AG04449 (cell line): ENCODE results near the gene CEP78.
"Not testable (repeated sequence)": the region's sequence is repeated elsewhere in the genome, so short reads cannot be mapped to it uniquely, and the experiment has no call there.

Source experiments
- CTCF ChIA-PET: fragments of 350-600 bp; formaldehyde crosslinking; extraction: SDS; loops from one replicate; lab custom pipeline; 2021; ENCODE audit warnings: antibody characterized with exemption; lab: Yijun Ruan, JAX
- POLR2A ChIA-PET: fragments of 400-600, 350-600 bp; formaldehyde crosslinking; extraction: SDS; loops from one replicate; lab custom pipeline; 2020; ENCODE audit warnings: antibody characterized with exemption, inconsistent platforms; lab: Yijun Ruan, JAX
- DNase-seq: peaks from one replicate; pipeline ENCODE4 v3.0.0-alpha.2; 2010; ENCODE audit warnings: low read depth, low spot score
- H3K4me3 ChIP-seq: 2 replicates; pipeline ENCODE4 v1.5.1; 2011; ENCODE audit warnings: low read depth, mild to moderate bottlenecking, control low read depth, low read length
- TF ChIP-seq, protein P1 (sequence below): IDR thresholded peaks from one replicate; pipeline ENCODE4 v1.5.1; 2011; ENCODE audit warnings: mild to moderate bottlenecking, moderate library complexity, low read length, control low read depth, inconsistent platforms; ENCODE audit not compliant: insufficient read depth; ENCODE audit errors: missing control alignments

CEP78 gene

DNA sequence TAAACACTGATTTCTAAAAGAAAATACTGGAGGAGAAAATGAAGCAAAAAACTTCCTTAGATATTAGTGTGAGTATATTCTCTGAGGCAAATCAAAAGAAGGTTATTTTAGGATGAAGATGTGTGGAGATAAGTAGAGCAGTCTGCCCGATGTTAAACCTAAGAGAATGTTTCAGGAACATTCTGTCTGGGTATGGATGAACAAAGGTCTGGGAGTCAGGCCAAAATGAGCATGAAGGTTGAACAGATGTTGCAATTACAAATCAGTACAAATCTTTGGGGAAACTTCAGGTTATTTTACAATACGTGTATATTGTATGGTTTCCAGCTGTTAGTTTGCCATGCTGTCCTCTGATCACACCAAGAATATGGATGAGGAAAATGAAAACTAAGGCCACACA is 14.4 kb upstream of the CEP78 start:
- no peak for DNase-seq
- TF ChIP-seq, protein P1, sequence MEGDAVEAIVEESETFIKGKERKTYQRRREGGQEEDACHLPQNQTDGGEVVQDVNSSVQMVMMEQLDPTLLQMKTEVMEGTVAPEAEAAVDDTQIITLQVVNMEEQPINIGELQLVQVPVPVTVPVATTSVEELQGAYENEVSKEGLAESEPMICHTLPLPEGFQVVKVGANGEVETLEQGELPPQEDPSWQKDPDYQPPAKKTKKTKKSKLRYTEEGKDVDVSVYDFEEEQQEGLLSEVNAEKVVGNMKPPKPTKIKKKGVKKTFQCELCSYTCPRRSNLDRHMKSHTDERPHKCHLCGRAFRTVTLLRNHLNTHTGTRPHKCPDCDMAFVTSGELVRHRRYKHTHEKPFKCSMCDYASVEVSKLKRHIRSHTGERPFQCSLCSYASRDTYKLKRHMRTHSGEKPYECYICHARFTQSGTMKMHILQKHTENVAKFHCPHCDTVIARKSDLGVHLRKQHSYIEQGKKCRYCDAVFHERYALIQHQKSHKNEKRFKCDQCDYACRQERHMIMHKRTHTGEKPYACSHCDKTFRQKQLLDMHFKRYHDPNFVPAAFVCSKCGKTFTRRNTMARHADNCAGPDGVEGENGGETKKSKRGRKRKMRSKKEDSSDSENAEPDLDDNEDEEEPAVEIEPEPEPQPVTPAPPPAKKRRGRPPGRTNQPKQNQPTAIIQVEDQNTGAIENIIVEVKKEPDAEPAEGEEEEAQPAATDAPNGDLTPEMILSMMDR, result no peak
- ChIA-PET CTCF (no interaction called here), POLR2A (no interaction called here)
- H3K4me3 ChIP-seq, result no peak overlapping the region

DNA sequence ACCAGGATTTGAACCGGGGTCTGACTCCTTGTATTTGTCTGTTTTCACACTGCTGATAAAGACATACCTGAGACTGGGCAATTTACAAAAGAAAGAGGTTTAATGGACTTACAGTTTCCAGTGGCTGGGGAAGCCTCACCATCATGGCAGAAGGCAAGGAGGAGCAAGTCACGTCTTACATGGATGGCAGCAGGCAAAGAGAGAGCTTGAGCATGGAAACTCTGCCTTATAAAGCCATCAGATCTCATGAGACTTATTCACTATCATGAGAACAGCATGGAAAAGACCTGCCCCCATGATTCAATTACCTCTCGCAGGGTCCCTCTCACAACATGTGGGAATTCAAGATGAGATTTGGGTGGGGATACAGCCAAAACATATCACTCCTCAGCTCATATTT is 14.0 kb upstream of the CEP78 start:
- H3K4me3 ChIP-seq, DNase-seq, CTCF ChIA-PET, POLR2A ChIA-PET: not testable (repeated sequence)

DNA sequence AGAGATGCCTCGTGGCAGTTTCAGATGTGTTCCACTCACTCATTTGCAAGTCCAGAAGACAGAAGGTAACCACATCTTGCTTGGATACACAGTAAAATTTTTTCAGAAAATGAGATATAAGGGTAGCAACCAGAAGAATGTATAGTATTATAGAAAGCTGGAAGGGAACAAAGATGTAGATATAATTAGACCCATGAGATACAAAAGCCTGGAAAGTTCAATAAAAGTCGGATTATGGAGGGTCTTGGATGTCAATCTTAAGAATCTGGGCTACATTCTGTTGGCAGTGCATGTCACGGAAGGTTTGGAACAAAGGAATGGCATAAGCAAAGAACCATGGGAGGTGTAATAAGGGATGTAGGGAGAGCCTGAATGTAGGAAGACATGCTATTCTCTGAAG is 5.1 kb upstream of the CEP78 start:
- TF ChIP-seq, protein P1, result no peak
- H3K4me3 ChIP-seq, result no peak overlapping the region
- CTCF ChIA-PET, result no interaction called here
- no peak for DNase-seq
- POLR2A ChIA-PET, result no interaction called here

DNA sequence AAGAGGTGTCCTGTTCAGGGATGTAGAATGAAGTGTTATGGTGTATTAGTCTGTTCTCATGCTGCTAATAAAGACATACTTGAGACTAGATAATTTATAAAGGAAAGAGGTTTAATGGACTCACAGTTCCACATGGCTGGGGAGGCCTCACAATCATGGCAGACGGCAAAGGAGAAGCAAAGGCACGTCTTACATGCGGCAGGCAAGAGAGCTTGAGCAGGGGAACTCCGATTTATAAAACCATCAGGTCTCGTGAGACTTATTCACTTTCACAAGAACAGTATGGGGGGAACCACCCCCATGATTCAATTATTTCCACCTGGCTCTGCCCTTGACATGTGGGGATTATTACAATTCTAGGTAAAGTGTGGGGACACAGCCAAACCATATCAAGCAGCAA is 3.4 kb upstream of the CEP78 start:
- CTCF ChIA-PET, result interaction anchor here (1.1 kb wide), 1 partner anchor 25 kb away, joined by 3 read pairs; no protein-coding TSS in a partner anchor
- POLR2A ChIA-PET, DNase-seq, H3K4me3 ChIP-seq: not testable (repeated sequence)

DNA sequence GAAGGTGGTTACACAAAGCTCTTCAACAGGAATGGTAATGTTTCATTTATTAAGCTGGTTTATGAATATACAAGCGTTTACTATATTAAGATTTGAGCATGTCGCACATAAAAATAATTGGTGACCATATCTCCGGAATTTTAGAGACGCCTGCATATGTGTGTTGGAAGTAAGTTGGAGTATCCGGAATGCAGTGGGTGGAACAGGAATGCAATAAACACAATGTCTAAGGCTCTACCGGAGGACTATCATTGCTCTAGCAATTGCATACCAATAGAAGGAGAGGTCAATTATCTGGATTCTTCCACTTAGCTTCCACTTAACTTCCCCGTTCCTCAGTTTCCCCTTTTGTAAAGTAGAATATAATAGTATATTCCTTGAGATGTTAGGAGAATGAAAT is 1.1 kb upstream of the CEP78 start:
- CTCF ChIA-PET, result no interaction called here
- H3K4me3 ChIP-seq, result peak overlapping the region; percentile 83
- POLR2A ChIA-PET, result no interaction called here
- TF ChIP-seq, protein P1, result no peak
- no peak for DNase-seq

DNA sequence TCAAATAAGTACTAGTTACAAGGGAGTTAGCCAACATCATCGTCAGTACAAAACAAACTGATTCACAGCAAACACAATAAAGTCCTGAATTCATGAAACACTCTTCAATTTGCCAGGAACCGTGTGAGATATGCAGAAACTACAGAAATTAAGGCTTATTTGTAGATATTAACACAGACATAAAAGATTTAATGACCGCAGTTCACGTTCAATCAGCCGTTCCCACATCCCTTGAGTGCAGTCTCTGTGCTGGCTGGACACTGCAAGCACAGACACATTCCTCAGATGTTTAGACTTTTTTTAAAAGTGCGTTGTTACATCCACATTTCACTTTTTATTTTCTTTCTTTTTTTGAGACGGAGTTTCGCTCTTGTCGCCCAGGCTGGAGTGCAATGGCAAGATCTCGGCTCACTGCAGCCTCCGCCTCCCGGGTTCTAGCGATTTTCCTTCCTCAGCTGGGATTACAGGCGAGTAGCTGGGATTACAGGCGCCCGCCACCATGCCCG is 566 bp upstream of the CEP78 start:
- TF ChIP-seq, protein P1, result no peak
- no peak for DNase-seq
- H3K4me3 ChIP-seq, result peak overlapping the region; percentile 83
- POLR2A ChIA-PET, result no interaction called here
- CTCF ChIA-PET, result no interaction called here

DNA sequence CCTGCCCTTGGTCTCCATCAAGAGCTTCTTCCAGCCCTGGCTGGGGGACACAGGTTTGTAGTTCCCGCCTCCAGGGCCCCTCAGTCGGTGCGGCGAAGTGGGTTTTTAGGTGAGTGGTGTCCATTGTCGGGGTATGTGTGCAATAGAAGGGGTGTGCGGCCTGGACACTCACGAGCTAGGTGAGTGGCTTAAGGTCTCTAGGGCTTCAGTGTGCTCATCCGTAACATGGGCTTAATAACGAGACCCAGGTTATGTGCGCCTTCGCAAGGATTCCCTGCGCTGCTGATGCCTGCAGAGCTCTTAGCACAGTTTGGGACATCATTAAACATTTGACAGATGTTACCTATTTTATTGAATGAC is 656 bp downstream of the CEP78 start:
- DNase-seq, result no peak
- CTCF ChIA-PET, result interaction anchor here (1.0 to 1.4 kb wide), 3 partner anchors 11 to 260 kb away, joined by 3 to 6 read pairs (median 5); no protein-coding TSS in a partner anchor
- TF ChIP-seq, protein P1, result no peak
- peak overlapping the region; percentile 83 for H3K4me3 ChIP-seq
- POLR2A ChIA-PET, result no interaction called here
